K562 (cell line): ENCODE results near the gene ZNF324B. TPM values are rescaled to one million over a fixed set of nuclear protein-coding genes. Genes with fewer than 3 reads are reported as not detected.

Experiments
- FIP1L1 ChIP-seq: fragments of 200-400 bp; formaldehyde crosslinking; IDR thresholded peaks from 2 replicates; pipeline ENCODE4 v1.6.1; 2018; ENCODE audit warnings: mild to moderate bottlenecking, low read depth, low read length; ENCODE audit not compliant: poor library complexity, severe bottlenecking
- PCBP1 ChIP-seq: fragments of 200-400 bp; formaldehyde crosslinking; IDR thresholded peaks from 2 replicates; pipeline ENCODE4 v1.6.1; 2018; ENCODE audit warnings: mild to moderate bottlenecking, low read depth, low read length; ENCODE audit not compliant: poor library complexity, severe bottlenecking
- PHB2 ChIP-seq: fragments of 450-650 bp; IDR thresholded peaks from 2 replicates; pipeline ENCODE4 v1.6.1; 2017; ENCODE audit warnings: low read depth
- POLR2A ChIP-seq: fragments of 450-650 bp; conservative IDR thresholded peaks from 2 replicates; pipeline ENCODE4 v1.6.1; 2016
- POLR2G ChIP-seq: fragments of 200-400 bp; formaldehyde crosslinking; IDR thresholded peaks from 2 replicates; pipeline ENCODE4 v1.6.1; 2017; ENCODE audit warnings: low read depth, mild to moderate bottlenecking, antibody characterized with exemption, low read length, moderate library complexity
- RBFOX2 ChIP-seq: fragments of 200-400 bp; formaldehyde crosslinking; IDR thresholded peaks from 2 replicates; pipeline ENCODE4 v1.6.1; 2017; ENCODE audit warnings: low read depth, mild to moderate bottlenecking, low read length, moderate library complexity
- RBM22 ChIP-seq: fragments of 200-400 bp; formaldehyde crosslinking; IDR thresholded peaks from 2 replicates; pipeline ENCODE4 v1.6.1; 2018; ENCODE audit warnings: low read length, low read depth; ENCODE audit not compliant: poor library complexity, severe bottlenecking
- polyA plus RNA-seq, 8 experiments: library from polyadenylated mRNA; depleted of rRNA in 4 of 8; stranded (reverse) in 5 of 8; unstranded in 3 of 8; fragments of >200 nt; fragmentation: Nextera tagmentation in 2 of 8; fragmentation: Illumina TruSeq in 1 of 8; extraction: Ambion mirVana in 2 of 8; extraction: Trizol in 1 of 8; gene quantifications; 2 replicates each; pipeline versions ENCODE4 v1.2.1 to v1.2.3, GENCODE V29; 2011 to 2014; ENCODE audit warnings: inconsistent platforms in 1 of 8, missing spikeins in 1 of 8
- total RNA-seq, 7 experiments: library from RNA; depleted of rRNA in 6 of 7; stranded (reverse); fragments of >200 nt in 6 of 7; fragmentation: Illumina TruSeq in 2 of 7; extraction: Trizol in 2 of 7; gene quantifications; 2 replicates each; pipeline versions ENCODE4 v1.2.1 to v1.2.3, GENCODE V29; 2011 to 2021; ENCODE audit warnings: low replicate concordance in 1 of 7
- TF ChIP-seq, protein P1 (sequence below): sonication (generic); formaldehyde crosslinking; IDR thresholded peaks from 2 replicates; pipeline ENCODE4 v1.8.1; 2023; ENCODE audit warnings: mild to moderate bottlenecking, missing genetic modification reagents
- TF ChIP-seq, protein P2 (sequence below): fragments of 250-450 bp; sonication (Bioruptor Pico); IDR thresholded peaks from 2 replicates; pipeline ENCODE4 v1.4.0; 2020; ENCODE audit warnings: mild to moderate bottlenecking
- TF ChIP-seq, protein P3 (sequence below): fragments of 450-650 bp; IDR thresholded peaks from 2 replicates; pipeline ENCODE4 v1.6.1; 2016; ENCODE audit warnings: mild to moderate bottlenecking
- TF ChIP-seq, protein P4 (sequence below): fragments of 250-450 bp; sonication (Bioruptor Pico); IDR thresholded peaks from 2 replicates; pipeline ENCODE4 v1.5.0; 2021

ZNF324B gene
- total and polyA plus RNA-seq, 9 of the 15 experiments (the other 6 are each of a cell fraction or from before 2014, with no cell fraction given): 0.20 to 13.5 (median 5.7) TPM

DNA sequence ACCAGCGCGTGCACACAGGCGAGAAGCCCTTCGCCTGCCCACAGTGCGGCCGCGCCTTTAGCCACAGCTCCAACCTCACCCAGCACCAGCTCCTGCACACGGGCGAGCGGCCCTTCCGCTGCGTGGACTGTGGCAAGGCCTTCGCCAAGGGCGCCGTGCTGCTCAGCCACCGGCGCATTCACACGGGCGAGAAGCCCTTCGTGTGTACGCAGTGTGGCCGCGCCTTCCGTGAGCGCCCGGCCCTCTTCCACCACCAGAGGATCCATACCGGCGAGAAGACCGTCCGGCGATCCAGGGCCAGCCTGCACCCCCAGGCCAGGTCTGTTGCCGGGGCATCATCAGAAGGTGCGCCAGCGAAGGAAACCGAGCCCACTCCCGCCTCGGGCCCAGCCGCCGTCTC, 20.3 kb downstream of the ZNF324B start (continued):
- TF ChIP-seq, protein P1, sequence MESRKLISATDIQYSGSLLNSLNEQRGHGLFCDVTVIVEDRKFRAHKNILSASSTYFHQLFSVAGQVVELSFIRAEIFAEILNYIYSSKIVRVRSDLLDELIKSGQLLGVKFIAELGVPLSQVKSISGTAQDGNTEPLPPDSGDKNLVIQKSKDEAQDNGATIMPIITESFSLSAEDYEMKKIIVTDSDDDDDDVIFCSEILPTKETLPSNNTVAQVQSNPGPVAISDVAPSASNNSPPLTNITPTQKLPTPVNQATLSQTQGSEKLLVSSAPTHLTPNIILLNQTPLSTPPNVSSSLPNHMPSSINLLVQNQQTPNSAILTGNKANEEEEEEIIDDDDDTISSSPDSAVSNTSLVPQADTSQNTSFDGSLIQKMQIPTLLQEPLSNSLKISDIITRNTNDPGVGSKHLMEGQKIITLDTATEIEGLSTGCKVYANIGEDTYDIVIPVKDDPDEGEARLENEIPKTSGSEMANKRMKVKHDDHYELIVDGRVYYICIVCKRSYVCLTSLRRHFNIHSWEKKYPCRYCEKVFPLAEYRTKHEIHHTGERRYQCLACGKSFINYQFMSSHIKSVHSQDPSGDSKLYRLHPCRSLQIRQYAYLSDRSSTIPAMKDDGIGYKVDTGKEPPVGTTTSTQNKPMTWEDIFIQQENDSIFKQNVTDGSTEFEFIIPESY (CRISPR knock-in tag): peak; percentile 77; the same call in 1 of the 2 replicates
- TF ChIP-seq, protein P2, sequence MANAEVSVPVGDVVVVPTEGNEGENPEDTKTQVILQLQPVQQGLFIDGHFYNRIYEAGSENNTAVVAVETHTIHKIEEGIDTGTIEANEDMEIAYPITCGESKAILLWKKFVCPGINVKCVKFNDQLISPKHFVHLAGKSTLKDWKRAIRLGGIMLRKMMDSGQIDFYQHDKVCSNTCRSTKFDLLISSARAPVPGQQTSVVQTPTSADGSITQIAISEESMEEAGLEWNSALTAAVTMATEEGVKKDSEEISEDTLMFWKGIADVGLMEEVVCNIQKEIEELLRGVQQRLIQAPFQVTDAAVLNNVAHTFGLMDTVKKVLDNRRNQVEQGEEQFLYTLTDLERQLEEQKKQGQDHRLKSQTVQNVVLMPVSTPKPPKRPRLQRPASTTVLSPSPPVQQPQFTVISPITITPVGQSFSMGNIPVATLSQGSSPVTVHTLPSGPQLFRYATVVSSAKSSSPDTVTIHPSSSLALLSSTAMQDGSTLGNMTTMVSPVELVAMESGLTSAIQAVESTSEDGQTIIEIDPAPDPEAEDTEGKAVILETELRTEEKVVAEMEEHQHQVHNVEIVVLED (CRISPR knock-in tag): no peak
- TF ChIP-seq PCBP1 (peak; percentile 28), POLR2A (peak; percentile 39), POLR2G (peak; percentile 73), FIP1L1 (peak; percentile 27), RBM22 (peak; percentile 48), PHB2 (no peak), RBFOX2 (peak; percentile 57)
- TF ChIP-seq, protein P3, sequence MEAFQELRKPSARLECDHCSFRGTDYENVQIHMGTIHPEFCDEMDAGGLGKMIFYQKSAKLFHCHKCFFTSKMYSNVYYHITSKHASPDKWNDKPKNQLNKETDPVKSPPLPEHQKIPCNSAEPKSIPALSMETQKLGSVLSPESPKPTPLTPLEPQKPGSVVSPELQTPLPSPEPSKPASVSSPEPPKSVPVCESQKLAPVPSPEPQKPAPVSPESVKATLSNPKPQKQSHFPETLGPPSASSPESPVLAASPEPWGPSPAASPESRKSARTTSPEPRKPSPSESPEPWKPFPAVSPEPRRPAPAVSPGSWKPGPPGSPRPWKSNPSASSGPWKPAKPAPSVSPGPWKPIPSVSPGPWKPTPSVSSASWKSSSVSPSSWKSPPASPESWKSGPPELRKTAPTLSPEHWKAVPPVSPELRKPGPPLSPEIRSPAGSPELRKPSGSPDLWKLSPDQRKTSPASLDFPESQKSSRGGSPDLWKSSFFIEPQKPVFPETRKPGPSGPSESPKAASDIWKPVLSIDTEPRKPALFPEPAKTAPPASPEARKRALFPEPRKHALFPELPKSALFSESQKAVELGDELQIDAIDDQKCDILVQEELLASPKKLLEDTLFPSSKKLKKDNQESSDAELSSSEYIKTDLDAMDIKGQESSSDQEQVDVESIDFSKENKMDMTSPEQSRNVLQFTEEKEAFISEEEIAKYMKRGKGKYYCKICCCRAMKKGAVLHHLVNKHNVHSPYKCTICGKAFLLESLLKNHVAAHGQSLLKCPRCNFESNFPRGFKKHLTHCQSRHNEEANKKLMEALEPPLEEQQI: no peak
- TF ChIP-seq, protein P4, sequence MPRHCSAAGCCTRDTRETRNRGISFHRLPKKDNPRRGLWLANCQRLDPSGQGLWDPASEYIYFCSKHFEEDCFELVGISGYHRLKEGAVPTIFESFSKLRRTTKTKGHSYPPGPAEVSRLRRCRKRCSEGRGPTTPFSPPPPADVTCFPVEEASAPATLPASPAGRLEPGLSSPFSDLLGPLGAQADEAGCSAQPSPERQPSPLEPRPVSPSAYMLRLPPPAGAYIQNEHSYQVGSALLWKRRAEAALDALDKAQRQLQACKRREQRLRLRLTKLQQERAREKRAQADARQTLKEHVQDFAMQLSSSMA (CRISPR knock-in tag): no peak
